Subcutaneous abdominal adipose tissue (tissue), 5 donors: ENCODE data around the gene ATAD2B.

Source experiments
- H3K27ac ChIP-seq: one replicate; pipeline ENCODE4 v1.7.0; 2013; ENCODE audit warnings: low read depth, mild to moderate bottlenecking, inconsistent platforms, low read length, moderate library complexity
- H3K27me3 ChIP-seq, 5 donors: one replicate each; pipeline ENCODE4 v1.7.0; 2013; ENCODE audit warnings: low read length in 5 of 5, inconsistent platforms in 1 of 5; ENCODE audit not compliant: control insufficient read depth in 5 of 5, insufficient read depth in 4 of 5
- H3K36me3 ChIP-seq, 5 donors: one replicate each; pipeline ENCODE4 v1.7.0; 2013; ENCODE audit warnings: low read length in 5 of 5; ENCODE audit not compliant: control insufficient read depth in 5 of 5, insufficient read depth in 5 of 5
- H3K4me1 ChIP-seq, 5 donors: one replicate each; pipeline ENCODE4 v1.7.0; 2013; ENCODE audit warnings: low read length in 5 of 5, mild to moderate bottlenecking in 3 of 5, moderate library complexity in 1 of 5; ENCODE audit not compliant: control insufficient read depth in 5 of 5, insufficient read depth in 5 of 5
- H3K4me3 ChIP-seq, 5 donors: one replicate each; pipeline ENCODE4 v1.7.0; 2013; ENCODE audit warnings: low read length in 5 of 5, low read depth in 1 of 5
- H3K9ac ChIP-seq, 5 donors: one replicate each; pipeline ENCODE4 v1.7.0; 2013; ENCODE audit warnings: low read length in 5 of 5, mild to moderate bottlenecking in 4 of 5, moderate library complexity in 3 of 5
- H3K9me3 ChIP-seq, 5 donors: one replicate each; pipeline ENCODE4 v1.7.0; 2013; ENCODE audit warnings: low read length in 5 of 5; ENCODE audit not compliant: control insufficient read depth in 5 of 5
- donor health status: healthy.
- donor health status: healthy.
- donor health status: healthy.
- donor health status: healthy.
- donor health status: healthy.

ATAD2B gene

DNA sequence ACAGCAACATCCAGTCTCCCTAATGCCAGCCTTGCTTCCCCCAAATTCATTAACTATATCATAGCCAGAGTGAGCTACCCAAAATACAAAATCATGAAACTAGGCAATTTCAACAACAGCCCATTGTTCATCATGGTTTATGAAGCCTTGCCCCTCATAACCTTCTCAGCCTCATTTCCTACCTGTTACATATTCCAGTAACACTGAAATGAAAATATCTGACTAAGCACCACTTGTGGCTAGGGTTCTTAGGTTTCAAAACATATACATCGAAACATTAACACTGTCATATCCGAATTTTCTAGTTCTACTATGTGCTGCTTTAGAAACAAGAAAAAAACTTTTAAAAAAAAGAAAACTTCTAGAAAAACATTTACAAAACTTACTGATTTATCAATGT, 59.5 kb downstream of the ATAD2B start:
- no peak overlapping the region for H3K4me3 ChIP-seq
- no peak overlapping the region for H3K9ac ChIP-seq
- H3K27me3 ChIP-seq: no peaks in the 10 kb centered on the region
- H3K9me3 ChIP-seq: no peaks in the 10 kb centered on the region
- no peaks in the 10 kb centered on the region for H3K4me1 ChIP-seq
- peaks cover 23 to 50% (median 32%) of the 10 kb centered on the region in 5 donors for H3K36me3 ChIP-seq
- H3K27ac ChIP-seq: no peak overlapping the region

GRCh38 chr2:23862716-23863426, 64.1 kb downstream of the ATAD2B start:
- H3K4me1 ChIP-seq: no peaks in the 10 kb centered on the region
- no peaks in the 10 kb centered on the region for H3K9me3 ChIP-seq
- peaks cover 18 to 40% (median 27%) of the 10 kb centered on the region in 5 donors for H3K36me3 ChIP-seq
- H3K27ac ChIP-seq: no peak overlapping the region
- no peaks in the 10 kb centered on the region for H3K27me3 ChIP-seq
- H3K4me3 ChIP-seq: no peak overlapping the region
- H3K9ac ChIP-seq: no peak overlapping the region

DNA sequence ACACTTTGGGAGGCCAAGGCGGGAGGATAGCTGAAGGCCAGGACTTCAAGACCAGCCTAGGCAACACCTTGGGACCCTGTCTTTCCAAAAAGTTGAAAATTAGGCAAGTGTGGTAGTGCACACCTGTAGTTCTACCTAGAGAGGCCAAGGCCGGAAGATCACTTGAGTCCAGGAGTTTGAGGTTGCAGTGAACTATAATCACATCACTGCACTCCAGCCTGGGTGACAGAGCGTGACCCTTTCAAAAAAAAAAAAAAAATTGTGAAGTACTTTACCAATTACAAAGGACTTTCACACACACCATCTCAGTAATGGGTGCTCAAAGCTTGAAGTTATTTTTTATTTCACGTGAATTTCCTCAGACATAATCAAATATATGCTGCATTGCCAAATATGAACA, 65.0 kb downstream of the ATAD2B start:
- no peak overlapping the region for H3K9ac ChIP-seq
- no peaks in the 10 kb centered on the region for H3K27me3 ChIP-seq
- no peak overlapping the region for H3K27ac ChIP-seq
- no peak overlapping the region for H3K4me3 ChIP-seq
- peaks cover 16 to 34% (median 24%) of the 10 kb centered on the region in 5 donors for H3K36me3 ChIP-seq
- H3K4me1 ChIP-seq: no peaks in the 10 kb centered on the region
- H3K9me3 ChIP-seq: no peaks in the 10 kb centered on the region

- Histone ChIP-seq H3K27me3 (no peaks in the 10 kb centered on the region), H3K9me3 (no peaks in the 10 kb centered on the region), H3K4me1 (no peaks in the 10 kb centered on the region), H3K36me3 (peaks cover 10 to 33% (median 23%) of the 10 kb centered on the region in 5 donors), H3K9ac (no peak overlapping the region), H3K4me3 (no peak overlapping the region), H3K27ac (no peak overlapping the region)
Measured at GRCh38 chr2:23859983-23860382, 66.9 kb downstream of the ATAD2B start.

DNA sequence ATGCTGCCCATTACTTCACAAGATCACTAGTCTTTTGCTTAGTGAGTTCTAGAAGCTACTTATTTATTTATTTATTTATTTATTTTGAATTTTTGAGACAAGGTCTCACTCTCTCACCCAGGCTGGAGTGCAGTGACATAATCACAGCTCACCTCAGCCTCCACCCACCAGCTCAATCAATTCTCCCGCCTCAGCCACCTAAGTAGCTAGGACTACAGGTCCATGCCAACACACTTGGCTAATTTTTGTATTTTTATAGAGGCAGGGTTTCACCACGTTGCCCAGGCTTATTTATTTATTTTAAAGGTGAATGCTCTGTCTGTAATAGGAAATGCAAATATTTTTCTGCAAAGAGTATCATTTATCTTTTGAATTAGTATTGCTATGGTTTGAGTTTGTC, 67.7 kb downstream of the ATAD2B start:
- H3K4me1 ChIP-seq: no peaks in the 10 kb centered on the region
- H3K36me3 ChIP-seq: peaks cover 5 to 30% (median 22%) of the 10 kb centered on the region in 5 donors
- no peak overlapping the region for H3K4me3 ChIP-seq
- no peak overlapping the region for H3K27ac ChIP-seq
- H3K27me3 ChIP-seq: no peaks in the 10 kb centered on the region
- H3K9me3 ChIP-seq: no peaks in the 10 kb centered on the region
- H3K9ac ChIP-seq: no peak overlapping the region

DNA sequence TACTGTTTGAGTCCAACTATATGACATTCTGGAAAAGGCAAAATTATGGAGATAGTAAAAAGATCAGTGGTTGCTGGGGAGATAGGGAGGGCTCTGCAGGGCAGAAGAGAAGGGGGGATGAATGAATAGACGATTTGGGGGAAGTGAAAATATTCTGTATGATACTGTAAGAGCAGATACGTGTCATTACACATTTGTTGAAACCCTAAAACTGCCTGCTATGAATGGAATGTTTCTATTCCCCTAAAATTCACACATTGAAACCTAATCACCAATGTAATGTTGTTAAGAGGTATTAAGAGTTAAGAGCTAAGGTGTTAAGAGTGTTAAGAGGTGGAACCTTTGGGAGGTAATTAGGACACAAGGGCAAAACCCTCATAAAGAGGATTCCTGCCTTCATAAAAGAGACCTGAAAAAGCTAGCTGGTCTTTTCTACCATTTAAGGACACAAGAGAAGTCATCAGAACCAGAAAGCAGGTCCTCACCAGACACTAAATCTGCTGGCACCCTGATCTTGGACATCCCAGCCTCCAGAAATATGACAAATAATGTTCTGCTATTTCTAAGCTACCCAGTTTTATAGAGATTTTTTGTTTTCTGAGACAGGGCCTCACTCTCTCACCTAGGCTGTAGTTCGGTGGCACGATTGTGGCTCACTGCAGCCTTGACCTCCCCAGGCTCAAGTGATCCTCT, 76.2 kb downstream of the ATAD2B start:
- Histone ChIP-seq H3K9me3 (no peaks in the 10 kb centered on the region), H3K9ac (no peak overlapping the region), H3K4me1 (no peaks in the 10 kb centered on the region), H3K4me3 (no peak overlapping the region), H3K27ac (no peak overlapping the region), H3K27me3 (no peaks in the 10 kb centered on the region), H3K36me3 (peaks cover 0 to 5% (median 0%) of the 10 kb centered on the region in 5 donors)

DNA sequence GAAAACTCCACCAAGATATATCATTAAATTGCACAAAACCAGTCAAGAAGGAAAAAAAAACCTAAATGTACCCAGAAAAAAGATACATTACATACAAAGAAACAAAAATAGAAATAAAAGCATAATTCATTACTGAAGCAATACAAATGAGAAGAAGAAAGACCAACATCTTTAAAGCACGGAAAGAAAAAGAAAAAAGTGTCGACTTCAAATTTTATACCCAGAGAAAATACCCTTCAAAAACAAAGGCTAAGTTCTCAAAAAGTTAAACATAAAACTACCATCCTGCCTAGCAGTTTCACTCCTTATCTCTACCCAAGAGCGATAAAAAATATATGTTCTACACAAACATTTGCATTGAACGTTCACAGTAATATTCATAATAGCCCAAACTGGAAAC, 82.0 kb downstream of the ATAD2B start:
- Histone ChIP-seq H3K9me3 (no peaks in the 10 kb centered on the region), H3K27me3 (no peaks in the 10 kb centered on the region), H3K36me3 (no peaks in the 10 kb centered on the region), H3K27ac (no peak overlapping the region), H3K4me3 (no peak overlapping the region), H3K9ac (no peak overlapping the region), H3K4me1 (no peaks in the 10 kb centered on the region)

DNA sequence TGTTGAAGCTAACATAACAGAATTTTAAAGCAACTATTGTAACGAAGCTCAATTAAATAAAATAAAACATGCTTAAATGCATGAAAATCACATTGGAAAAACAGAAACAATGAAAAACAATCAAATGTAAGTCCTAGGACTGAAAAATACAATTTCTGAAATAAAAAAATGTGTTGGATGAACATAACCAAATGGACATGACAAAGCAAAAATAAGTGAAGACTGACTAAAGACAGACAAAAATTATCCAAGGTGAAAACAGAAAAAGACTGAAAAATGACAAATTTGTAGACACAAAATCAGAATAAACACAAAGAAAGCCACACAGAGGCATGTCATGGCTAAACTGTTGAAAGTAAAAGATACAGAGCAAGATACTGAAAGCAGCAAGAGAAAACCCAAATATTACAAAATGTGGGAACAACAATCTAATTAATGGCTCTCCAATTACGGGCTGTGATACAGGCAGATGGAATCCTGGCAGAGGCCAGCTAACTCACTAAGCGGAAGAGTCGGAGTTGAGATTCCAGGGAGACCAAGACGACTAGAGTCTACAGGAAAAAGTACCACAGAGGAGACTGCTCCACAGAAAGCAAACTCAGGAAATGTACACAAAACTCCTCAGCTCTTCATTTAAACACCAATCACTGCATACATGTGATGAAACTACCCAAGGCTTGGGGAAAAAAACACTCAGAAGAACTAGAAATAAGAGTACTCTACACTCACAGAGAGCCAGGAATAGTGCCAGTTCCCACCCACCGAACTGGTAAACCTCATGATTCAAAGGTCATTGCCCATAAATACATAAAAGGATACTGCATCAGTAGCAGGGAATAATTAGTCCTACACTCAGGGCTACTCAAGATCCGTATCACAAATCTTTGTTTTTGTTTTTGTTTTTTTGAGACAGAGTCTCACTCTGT, 83.6 kb downstream of the ATAD2B start:
- no peaks in the 10 kb centered on the region for H3K36me3 ChIP-seq
- H3K4me1 ChIP-seq: no peaks in the 10 kb centered on the region
- no peak overlapping the region for H3K4me3 ChIP-seq
- no peaks in the 10 kb centered on the region for H3K27me3 ChIP-seq
- H3K9me3 ChIP-seq: no peaks in the 10 kb centered on the region
- H3K9ac ChIP-seq: no peak overlapping the region
- no peak overlapping the region for H3K27ac ChIP-seq

DNA sequence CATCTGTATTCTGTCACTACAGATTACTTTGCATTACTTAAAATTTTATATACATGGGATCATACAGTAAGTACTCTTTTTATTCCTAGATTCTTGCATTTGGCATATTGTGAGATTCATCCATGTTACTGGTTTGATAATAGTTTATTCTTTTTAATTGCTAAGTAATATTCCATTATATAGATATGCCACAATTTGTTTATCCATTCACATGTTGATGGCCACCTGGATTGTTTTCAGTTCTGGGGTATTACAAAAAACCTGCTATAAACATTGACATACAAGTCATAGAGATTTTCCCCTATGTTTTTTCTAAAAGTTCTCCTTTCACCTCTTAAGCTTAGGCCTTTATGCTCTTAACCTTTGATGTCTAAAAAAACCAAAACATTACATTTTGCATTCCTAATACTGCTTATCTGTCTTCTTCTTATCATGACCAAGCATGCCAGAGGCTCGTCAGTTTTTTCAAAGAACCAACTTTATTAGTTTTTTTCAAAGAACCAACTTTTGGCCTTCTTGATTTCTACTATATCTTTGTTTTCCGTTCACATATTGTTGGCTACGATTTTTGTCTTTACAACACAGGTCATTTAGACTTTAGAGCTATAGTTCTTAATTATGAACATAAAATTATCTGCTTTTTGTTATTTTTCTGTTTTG, 86.9 kb downstream of the ATAD2B start:
- Histone ChIP-seq H3K4me3 (no peak overlapping the region), H3K4me1 (no peaks in the 10 kb centered on the region), H3K27ac (no peak overlapping the region), H3K36me3 (peaks cover 1 to 18% (median 15%) of the 10 kb centered on the region in 5 donors), H3K27me3 (no peaks in the 10 kb centered on the region), H3K9me3 (no peaks in the 10 kb centered on the region), H3K9ac (no peak overlapping the region)
